Transverse colon (tissue), 4 donors: Measurements from ENCODE around the gene PLEKHA1. TPM values are rescaled to one million over a fixed set of nuclear protein-coding genes. Genes with fewer than 3 reads are reported as not detected.

Experiments used
- DNase-seq: peaks from one replicate; pipeline ENCODE4 v3.0.0-alpha.2; 2019
- H3K27ac ChIP-seq, 4 donors: fragments of 200-600 bp; sonication (generic); 2 replicates each; pipeline ENCODE4 v1.5.1; 2016 to 2018; ENCODE audit warnings: inconsistent platforms in 4 of 4
- H3K27me3 ChIP-seq: fragments of 200-600 bp; sonication (generic); 2 replicates; pipeline ENCODE4 v1.5.1; 2017; ENCODE audit warnings: inconsistent platforms
- H3K36me3 ChIP-seq, 4 donors: fragments of 200-600 bp; sonication (generic); 2 replicates each; pipeline ENCODE4 v1.5.1; 2017 to 2019; ENCODE audit warnings: inconsistent platforms in 4 of 4
- H3K4me1 ChIP-seq, 4 donors: fragments of 200-600 bp; sonication (generic); 2 replicates each; pipeline ENCODE4 v1.5.1; 2017 to 2020; ENCODE audit warnings: inconsistent platforms in 4 of 4
- H3K4me3 ChIP-seq, 4 donors: fragments of 200-600 bp; sonication (generic); 1 replicate in 1 of 4; 2 replicates in 3 of 4; pipeline versions ENCODE4 v1.5.1 to v1.6.1; 2017 to 2019; ENCODE audit warnings: inconsistent platforms in 4 of 4
- H3K9me3 ChIP-seq, 2 donors: fragments of 200-600 bp; sonication (generic); 2 replicates each; pipeline ENCODE4 v1.5.1; 2017 to 2019; ENCODE audit warnings: inconsistent platforms in 2 of 2
- EP300 ChIP-seq: sonication (generic); formaldehyde crosslinking; IDR thresholded peaks from one replicate; pipeline ENCODE4 v1.6.1; 2017; ENCODE audit warnings: antibody characterized with exemption, low read depth
- POLR2A ChIP-seq: fragments of 450-650 bp; IDR thresholded peaks from one replicate; pipeline ENCODE4 v1.6.1; 2016; ENCODE audit warnings: antibody characterized with exemption, mild to moderate bottlenecking, moderate library complexity
- POLR2AphosphoS5 ChIP-seq, 3 donors: sonication (generic); formaldehyde crosslinking; IDR thresholded peaks; one replicate each; pipeline ENCODE4 v1.6.1; 2016; ENCODE audit warnings: antibody characterized with exemption in 3 of 3
- WGBS, 2 donors: methylation state at CpG; one replicate each; pipeline ENCODE4 v1.1.5; 2018; ENCODE audit warnings: low coverage in 1 of 2; 5-methylcytosine and 5-hydroxymethylcytosine counted together
- in situ Hi-C, 4 donors: fragments of 200-750 bp; cut with MboI; loops; one replicate each; pipeline versions ENCODE4 v1.15.0 to v1.15.1; 2017; ENCODE audit warnings: low sequenced_read_pairs in 3 of 4, low pct_ligation_motif_present in 1 of 4, low pct_unique_long_range_greater_than_20kb in 1 of 4
- intact Hi-C: fragments of 100-400 bp; cut with DNase I; formaldehyde crosslinking; loops from one replicate; pipeline ENCODE4 v1.15.1; 2023; ENCODE audit warnings: low total_unique reads
- total RNA-seq, 4 donors: library from RNA; depleted of rRNA; stranded (reverse); fragments of >200 nt; gene quantifications; one replicate each; pipeline ENCODE4 v1.1.0, GENCODE V29; 2016
- TF ChIP-seq, protein P1 (sequence below), 5 experiments: fragments of 200-600 bp in 3 of 5; fragments of 450-650 bp in 2 of 5; sonication (generic) in 3 of 5; IDR thresholded peaks; 1 replicate in 2 of 5; 2 replicates in 3 of 5; pipeline ENCODE4 v1.5.1; 2016 to 2017; ENCODE audit warnings: antibody characterized with exemption in 5 of 5, inconsistent platforms in 3 of 5, mild to moderate bottlenecking in 2 of 5, moderate library complexity in 1 of 5

Gene PLEKHA1
- total RNA-seq, 4 donors from 2014 or later, result 10.7 to 40.3 (median 28.9) TPM

DNA sequence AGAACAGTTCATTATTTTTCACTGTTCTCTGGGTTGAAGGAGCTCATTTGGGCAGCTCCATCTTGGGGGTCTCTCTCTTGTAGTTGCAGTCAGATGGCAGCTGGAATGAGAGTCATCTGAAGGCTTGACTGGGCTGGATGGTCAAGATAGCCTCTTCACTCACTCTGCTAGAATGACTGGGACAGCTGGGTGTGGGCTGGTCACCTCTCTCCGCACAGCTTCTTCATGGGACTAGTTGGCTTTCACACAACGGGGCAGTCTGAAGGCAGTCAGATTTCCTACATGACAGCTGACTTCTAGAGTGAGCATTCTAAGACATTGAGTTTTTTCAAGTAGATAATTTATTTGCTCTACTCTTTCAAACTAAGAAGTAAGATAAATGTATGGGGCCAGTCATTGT lies 13.1 kb downstream of the PLEKHA1 start:
- in situ Hi-C loops, result no loop called here
- WGBS, 2 donors, result 89% methylated on average over 2 of the region's 2 CpGs; no CpG with 5 or more reads in 1 of the 2 donors
- intact Hi-C loops, result no loop called here

DNA sequence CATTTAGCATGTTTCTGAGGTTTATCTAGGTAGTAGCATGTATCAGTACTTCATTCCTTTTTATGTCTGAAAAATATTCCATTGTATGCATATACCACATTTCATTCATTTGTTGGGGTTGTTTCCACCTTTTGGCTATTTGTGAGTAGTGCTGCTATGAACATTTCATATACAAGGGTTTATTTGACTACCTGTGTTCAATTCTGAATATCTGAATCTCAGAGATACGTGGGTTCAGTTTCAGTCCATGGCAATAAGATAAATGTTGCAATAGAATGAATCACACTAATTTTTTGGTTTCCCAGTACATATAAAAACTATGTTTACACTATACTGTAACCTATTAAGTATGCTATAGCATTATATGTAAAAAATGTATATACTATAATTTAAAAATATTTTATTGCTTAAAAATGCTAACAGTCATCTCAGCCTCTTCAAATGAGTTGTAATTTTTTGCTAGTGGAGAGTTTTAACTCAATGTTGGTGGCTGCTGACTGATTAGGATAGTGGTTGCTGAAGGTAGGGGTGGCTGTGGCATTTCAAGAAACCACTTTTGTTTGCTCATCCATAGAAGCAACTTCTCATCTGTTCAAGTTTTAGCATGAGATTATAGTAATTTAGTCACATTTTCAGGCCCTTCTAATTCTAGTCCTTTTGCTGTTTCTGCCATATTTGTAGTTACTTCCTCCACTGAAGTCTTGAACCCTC lies 13.9 kb downstream of the PLEKHA1 start:
- intact Hi-C loops, result no loop called here
- no peak for DNase-seq
- in situ Hi-C loops, result no loop called here
- Histone ChIP-seq H3K27ac (no peak overlapping the region), H3K36me3 (peaks cover 0 to 4% (median 1%) of the 10 kb centered on the region in 4 donors), H3K27me3 (no peaks in the 10 kb centered on the region), H3K4me1 (peaks cover 5 to 42% (median 22%) of the 10 kb centered on the region in 4 donors), H3K4me3 (no peak overlapping the region), H3K9me3 (no peaks in the 10 kb centered on the region)
- TF ChIP-seq POLR2AphosphoS5 (IDR thresholded peaks at IDR 0.05) (no peak), POLR2A (no peak), EP300 (no peak)
- TF ChIP-seq, protein P1, sequence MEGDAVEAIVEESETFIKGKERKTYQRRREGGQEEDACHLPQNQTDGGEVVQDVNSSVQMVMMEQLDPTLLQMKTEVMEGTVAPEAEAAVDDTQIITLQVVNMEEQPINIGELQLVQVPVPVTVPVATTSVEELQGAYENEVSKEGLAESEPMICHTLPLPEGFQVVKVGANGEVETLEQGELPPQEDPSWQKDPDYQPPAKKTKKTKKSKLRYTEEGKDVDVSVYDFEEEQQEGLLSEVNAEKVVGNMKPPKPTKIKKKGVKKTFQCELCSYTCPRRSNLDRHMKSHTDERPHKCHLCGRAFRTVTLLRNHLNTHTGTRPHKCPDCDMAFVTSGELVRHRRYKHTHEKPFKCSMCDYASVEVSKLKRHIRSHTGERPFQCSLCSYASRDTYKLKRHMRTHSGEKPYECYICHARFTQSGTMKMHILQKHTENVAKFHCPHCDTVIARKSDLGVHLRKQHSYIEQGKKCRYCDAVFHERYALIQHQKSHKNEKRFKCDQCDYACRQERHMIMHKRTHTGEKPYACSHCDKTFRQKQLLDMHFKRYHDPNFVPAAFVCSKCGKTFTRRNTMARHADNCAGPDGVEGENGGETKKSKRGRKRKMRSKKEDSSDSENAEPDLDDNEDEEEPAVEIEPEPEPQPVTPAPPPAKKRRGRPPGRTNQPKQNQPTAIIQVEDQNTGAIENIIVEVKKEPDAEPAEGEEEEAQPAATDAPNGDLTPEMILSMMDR (IDR thresholded peaks at IDR 0.05), result no peak
- WGBS, 2 donors, result 78 to 83% methylated on average over 1 of the region's 1 CpG

More for the DNA sequence above, 13.1 kb downstream of the PLEKHA1 start:
- Histone ChIP-seq H3K4me3 (no peak overlapping the region), H3K27me3 (no peaks in the 10 kb centered on the region), H3K9me3 (no peaks in the 10 kb centered on the region), H3K36me3 (no peaks in the 10 kb centered on the region), H3K4me1 (peaks cover 5 to 42% (median 22%) of the 10 kb centered on the region in 4 donors), H3K27ac (no peak overlapping the region)
- no peak for DNase-seq
- no peak for TF ChIP-seq POLR2A
- no peak for TF ChIP-seq EP300
- TF ChIP-seq, protein P1 (IDR thresholded peaks at IDR 0.05), result no peak
- TF ChIP-seq POLR2AphosphoS5 (IDR thresholded peaks at IDR 0.05), result no peak

GRCh38 chr10:122390271-122390670 lies 15.8 kb downstream of the PLEKHA1 start:
- H3K36me3 ChIP-seq, result peaks cover 0 to 16% (median 6%) of the 10 kb centered on the region in 4 donors
- no peak for DNase-seq
- TF ChIP-seq EP300, result no peak
- TF ChIP-seq POLR2A, result no peak
- TF ChIP-seq, protein P1 (IDR thresholded peaks at IDR 0.05), result no peak
- no peak for TF ChIP-seq POLR2AphosphoS5 (IDR thresholded peaks at IDR 0.05)
- no peaks in the 10 kb centered on the region for H3K27me3 ChIP-seq
- H3K27ac ChIP-seq, result peak overlapping the region in 1 of 4 donors; percentile 22
- in situ Hi-C loops, result no loop called here
- H3K4me1 ChIP-seq, result peaks cover 5 to 42% (median 22%) of the 10 kb centered on the region in 4 donors
- WGBS, 2 donors, result 80 to 87% methylated on average over 1 to 3 of the region's 3 CpGs
- H3K9me3 ChIP-seq, result no peaks in the 10 kb centered on the region
- intact Hi-C loops, result no loop called here
- no peak overlapping the region for H3K4me3 ChIP-seq

- in situ Hi-C loops, result no loop called here
- intact Hi-C loops, result no loop called here
- no peak for DNase-seq
- WGBS, 2 donors, result 16 to 24% methylated on average over 3 of the region's 3 CpGs
- Histone ChIP-seq H3K27ac (peak overlapping the region in 1 of 4 donors; percentile 22), H3K36me3 (peaks cover 0 to 18% (median 7%) of the 10 kb centered on the region in 4 donors), H3K27me3 (no peaks in the 10 kb centered on the region), H3K4me3 (no peak overlapping the region), H3K9me3 (no peaks in the 10 kb centered on the region), H3K4me1 (peaks cover 5 to 42% (median 22%) of the 10 kb centered on the region in 4 donors)
- TF ChIP-seq POLR2AphosphoS5 (IDR thresholded peaks at IDR 0.05) (no peak), POLR2A (no peak), EP300 (no peak)
- TF ChIP-seq, protein P1 (IDR thresholded peaks at IDR 0.05), result no peak
These were observed 16.2 kb downstream of the PLEKHA1 start for GRCh38 chr10:122390679-122391078.
